Activated CD4-positive, alpha-beta T cell treated with anti-CD3 and anti-CD28 coated beads, Interleukin-2, amount 10 ng/mL, durations not matched to agents 24 days and 14 days (primary cell): Measurements from ENCODE around the gene PCDHGB4. TPM values are rescaled to one million over a fixed set of nuclear protein-coding genes. Genes with fewer than 3 reads are reported as not detected.
"Not testable (repeated sequence)": the region's sequence is repeated elsewhere in the genome, so short reads cannot be mapped to it uniquely, and the experiment has no call there.

Experiments used
- DNase-seq: peaks from one replicate; pipeline ENCODE4 v3.0.0; 2022
- H3K27ac Mint-ChIP-seq: one replicate; pipeline ENCODE4 v1.8.0; 2022; ENCODE audit warnings: mild to moderate bottlenecking, mixed read lengths
- H3K27me3 Mint-ChIP-seq: one replicate; pipeline ENCODE4 v1.8.0; 2022; ENCODE audit warnings: mixed read lengths
- H3K36me3 Mint-ChIP-seq: one replicate; pipeline ENCODE4 v1.8.0; 2022; ENCODE audit warnings: low read depth, mild to moderate bottlenecking, mixed read lengths
- H3K4me1 Mint-ChIP-seq: one replicate; pipeline ENCODE4 v1.8.0; 2021; ENCODE audit warnings: mixed read lengths
- H3K4me3 Mint-ChIP-seq: one replicate; pipeline ENCODE4 v1.8.0; 2022; ENCODE audit warnings: mild to moderate bottlenecking, moderate library complexity, mixed read lengths
- H3K9me3 Mint-ChIP-seq: one replicate; pipeline ENCODE4 v1.8.0; 2021; ENCODE audit warnings: mixed read lengths
- intact Hi-C: fragments of 100-400 bp; cut with micrococcal nuclease; formaldehyde crosslinking; loops from one replicate; pipeline ENCODE4 v1.15.1; 2023
- total RNA-seq: library from RNA; stranded (reverse); gene quantifications from 2 replicates; pipeline ENCODE4 v1.2.3, GENCODE V29; 2022

PCDHGB4 gene
- total RNA-seq, 1 donor from 2014 or later, result 0.21 TPM

- Mint-ChIP-seq H3K36me3 (no peaks in the 10 kb centered on the region), H3K9me3 (peaks cover 22% of the 10 kb centered on the region), H3K27ac (no peak overlapping the region), H3K4me1 (no peaks in the 10 kb centered on the region), H3K27me3 (peaks cover 30% of the 10 kb centered on the region), H3K4me3 (no peak overlapping the region)
- intact Hi-C loops, result no loop called here
- no peak for DNase-seq
Measured at GRCh38 chr5:141399555-141400258, 12.2 kb downstream of the PCDHGB4 start.

GRCh38 chr5:141402553-141403243 is 15.2 kb downstream of the PCDHGB4 start, which contains the start of gene PCDHGA9:
PCDHGA9 (plus strand) TSS chr5:141402778; CDS start chr5:141402953, 175 bp downstream.
- peaks cover 30% of the 10 kb centered on the region for H3K27me3 Mint-ChIP-seq
- peak; percentile 56 for DNase-seq
- peak within 1 kb of the TSS; percentile 23 for H3K4me3 Mint-ChIP-seq
- H3K27ac Mint-ChIP-seq, result no peak within 1 kb of the TSS
- no peaks in the 10 kb centered on the region for H3K36me3 Mint-ChIP-seq
- intact Hi-C loops, result no loop called here
- H3K4me1 Mint-ChIP-seq, result no peaks in the 10 kb centered on the region
- peaks cover 18% of the 10 kb centered on the region for H3K9me3 Mint-ChIP-seq

GRCh38 chr5:141403387-141403786 is 15.9 kb downstream of the PCDHGB4 start:
- Mint-ChIP-seq H3K27ac (no peak overlapping the region), H3K9me3 (peaks cover 22% of the 10 kb centered on the region), H3K4me3 (no peak overlapping the region), H3K36me3 (no peaks in the 10 kb centered on the region), H3K4me1 (no peaks in the 10 kb centered on the region), H3K27me3 (peaks cover 34% of the 10 kb centered on the region)
- intact Hi-C loops, result no loop called here
- DNase-seq, result peak; percentile 46

DNA sequence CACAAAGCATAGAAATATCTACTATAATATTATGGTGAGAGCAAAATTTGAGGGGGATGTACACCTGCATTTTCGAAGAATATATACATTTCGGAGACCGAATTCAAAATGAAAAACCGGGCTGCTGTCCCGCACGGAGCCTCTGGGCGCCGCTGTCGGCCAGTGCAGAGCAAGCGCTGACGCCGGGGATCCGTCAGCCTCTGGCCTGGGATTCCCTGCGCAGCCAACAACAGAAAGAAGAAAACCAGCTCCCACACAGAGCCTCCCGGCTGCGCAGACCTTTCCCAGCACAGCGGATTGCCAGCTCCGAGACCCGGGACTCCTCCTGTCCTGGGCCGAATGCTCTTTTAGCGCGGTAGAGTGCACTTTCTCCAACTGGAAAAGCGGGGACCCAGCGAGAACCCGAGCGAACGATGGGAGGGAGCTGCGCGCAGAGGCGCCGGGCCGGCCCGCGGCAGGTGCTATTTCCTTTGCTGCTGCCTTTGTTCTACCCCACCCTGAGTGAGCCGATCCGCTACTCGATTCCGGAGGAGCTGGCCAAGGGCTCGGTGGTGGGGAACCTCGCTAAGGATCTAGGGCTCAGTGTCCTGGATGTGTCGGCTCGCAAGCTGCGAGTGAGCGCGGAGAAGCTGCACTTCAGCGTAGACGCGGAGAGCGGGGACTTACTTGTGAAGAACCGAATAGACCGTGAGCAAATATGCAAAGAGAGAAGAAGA is 20.4 kb downstream of the PCDHGB4 start, which contains the start of gene PCDHGB6:
TSS of gene PCDHGB6 (plus strand) at position 232 of the 716 bp plus-strand sequence. CDS start at position 414, 182 bp downstream.
- Mint-ChIP-seq H3K9me3 (peaks cover 22% of the 10 kb centered on the region), H3K27me3 (peaks cover 36% of the 10 kb centered on the region), H3K4me3 (peak within 1 kb of the TSS; percentile 72), H3K27ac (peak within 1 kb of the TSS; percentile 68)
- H3K36me3 Mint-ChIP-seq, H3K4me1 Mint-ChIP-seq, intact Hi-C loops: not testable (repeated sequence)
- DNase-seq, result peak; percentile 81

DNA sequence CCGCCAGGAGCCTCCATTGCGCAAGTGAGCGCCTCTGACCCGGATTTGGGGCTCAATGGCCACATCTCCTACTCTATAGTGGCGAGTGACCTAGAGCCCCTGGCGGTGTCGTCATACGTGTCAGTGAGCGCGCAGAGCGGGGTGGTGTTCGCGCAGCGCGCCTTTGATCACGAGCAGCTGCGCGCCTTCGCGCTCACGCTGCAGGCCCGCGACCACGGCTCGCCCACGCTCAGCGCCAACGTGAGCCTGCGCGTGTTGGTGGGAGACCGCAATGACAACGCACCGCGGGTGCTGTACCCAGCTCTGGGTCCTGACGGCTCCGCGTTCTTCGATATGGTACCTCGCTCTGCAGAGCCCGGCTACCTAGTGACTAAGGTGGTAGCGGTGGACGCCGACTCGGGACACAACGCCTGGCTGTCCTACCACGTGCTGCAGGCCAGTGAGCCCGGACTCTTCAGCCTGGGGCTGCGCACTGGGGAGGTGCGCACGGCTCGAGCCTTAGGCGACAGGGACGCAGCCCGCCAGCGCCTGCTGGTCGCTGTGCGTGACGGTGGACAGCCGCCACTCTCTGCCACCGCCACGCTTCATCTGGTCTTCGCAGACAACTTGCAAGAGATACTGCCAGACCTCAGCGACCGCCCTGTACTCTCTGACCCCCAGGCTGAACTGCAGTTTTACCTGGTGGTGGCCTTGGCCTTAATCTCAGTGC is 22.3 kb downstream of the PCDHGB4 start:
- H3K36me3 Mint-ChIP-seq, result peaks cover 3% of the 10 kb centered on the region
- peaks cover 10% of the 10 kb centered on the region for H3K4me1 Mint-ChIP-seq
- peaks cover 30% of the 10 kb centered on the region for H3K9me3 Mint-ChIP-seq
- no peak overlapping the region for H3K4me3 Mint-ChIP-seq
- DNase-seq, result peak; percentile 51
- H3K27me3 Mint-ChIP-seq, result peaks cover 43% of the 10 kb centered on the region
- intact Hi-C loops, result loop anchor here (5.0 kb wide), 4 partner anchors 47 to 103 kb away; partner anchors contain the start of genes PCDHGA2 and PCDHGA5
- no peak overlapping the region for H3K27ac Mint-ChIP-seq

DNA sequence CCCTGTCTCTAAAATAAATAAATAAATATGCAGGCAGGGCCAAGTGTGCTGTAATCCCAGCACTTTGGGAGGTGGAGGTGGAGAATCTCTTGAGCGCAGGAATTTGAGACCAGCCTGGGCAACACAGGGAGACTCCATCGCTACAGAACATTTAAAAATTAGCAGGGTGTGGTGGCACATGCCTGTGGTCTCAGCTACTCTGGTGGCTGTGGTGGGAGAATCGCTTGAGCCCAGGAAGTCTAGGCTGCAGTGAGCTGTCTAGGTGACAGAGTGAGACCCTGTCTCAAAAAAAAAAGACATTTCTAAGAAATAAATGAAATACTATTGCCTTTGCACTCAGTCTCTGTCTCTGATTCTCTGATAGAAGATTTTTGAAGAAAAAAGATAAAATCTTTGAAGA is 24.1 kb downstream of the PCDHGB4 start:
- H3K4me3 Mint-ChIP-seq, result no peak overlapping the region

GRCh38 chr5:141412854-141413539 is 25.5 kb downstream of the PCDHGB4 start, which contains the start of gene PCDHGA10:
PCDHGA10 (plus strand) TSS chr5:141412987; CDS start chr5:141413176, 189 bp downstream.
- intact Hi-C loops, result loop anchor here (2.0 to 5.0 kb wide), 6 partner anchors 51 to 146 kb away; partner anchors contain the start of genes PCDHGA2 and PCDHGA5
- DNase-seq, result peak; percentile 86
- Mint-ChIP-seq H3K36me3 (peaks cover 6% of the 10 kb centered on the region), H3K4me1 (peaks cover 12% of the 10 kb centered on the region), H3K4me3 (peak within 1 kb of the TSS; percentile 86), H3K27me3 (peaks cover 51% of the 10 kb centered on the region), H3K27ac (no peak within 1 kb of the TSS), H3K9me3 (peaks cover 29% of the 10 kb centered on the region)

More for the DNA sequence above, 24.1 kb downstream of the PCDHGB4 start:
- Mint-ChIP-seq H3K27ac (no peak overlapping the region), H3K9me3 (peaks cover 30% of the 10 kb centered on the region), H3K4me1 (peaks cover 10% of the 10 kb centered on the region), H3K36me3 (peaks cover 3% of the 10 kb centered on the region), H3K27me3 (peaks cover 51% of the 10 kb centered on the region)
- no peak for DNase-seq
- intact Hi-C loops, result loop anchor here (5.0 kb wide), 4 partner anchors 49 to 101 kb away; partner anchors contain the start of genes PCDHGA2 and PCDHGA5

DNA sequence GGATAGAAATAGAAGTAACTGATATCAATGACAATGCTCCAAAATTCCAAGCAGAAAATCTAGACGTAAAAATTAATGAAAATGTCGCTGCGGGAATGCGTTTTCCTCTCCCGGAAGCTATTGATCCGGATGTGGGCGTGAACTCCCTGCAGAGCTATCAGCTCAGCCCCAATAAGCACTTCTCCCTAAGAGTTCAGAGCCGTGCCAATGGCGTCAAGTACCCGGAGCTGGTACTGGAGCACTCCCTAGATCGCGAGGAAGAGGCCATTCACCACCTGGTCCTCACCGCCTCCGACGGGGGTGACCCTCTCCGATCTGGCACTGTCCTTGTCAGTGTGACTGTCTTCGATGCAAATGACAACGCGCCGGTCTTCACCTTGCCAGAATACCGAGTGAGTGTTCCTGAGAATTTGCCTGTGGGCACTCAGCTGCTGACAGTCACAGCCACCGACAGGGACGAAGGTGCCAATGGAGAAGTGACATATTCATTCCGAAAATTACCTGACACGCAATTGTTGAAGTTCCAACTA is 26.1 kb downstream of the PCDHGB4 start:
- intact Hi-C loops, result loop anchor here (2.0 to 5.0 kb wide), 6 partner anchors 51 to 145 kb away; partner anchors contain the start of genes PCDHGA2 and PCDHGA5
- Mint-ChIP-seq H3K4me3 (peak overlapping the region; percentile 86), H3K36me3 (peaks cover 8% of the 10 kb centered on the region), H3K9me3 (peaks cover 32% of the 10 kb centered on the region), H3K4me1 (peaks cover 16% of the 10 kb centered on the region), H3K27ac (no peak overlapping the region), H3K27me3 (peaks cover 55% of the 10 kb centered on the region)
- DNase-seq, result peak; percentile 58

GRCh38 chr5:141414548-141415274 is 27.2 kb downstream of the PCDHGB4 start:
- intact Hi-C loops, result loop anchor here (5.0 kb wide), 4 partner anchors 52 to 98 kb away; partner anchors contain the start of genes PCDHGA2 and PCDHGA5
- Mint-ChIP-seq H3K4me1 (peaks cover 18% of the 10 kb centered on the region), H3K27me3 (peaks cover 52% of the 10 kb centered on the region), H3K9me3 (peaks cover 29% of the 10 kb centered on the region)
- not testable (repeated sequence) for H3K36me3 Mint-ChIP-seq, H3K27ac Mint-ChIP-seq, H3K4me3 Mint-ChIP-seq
- DNase-seq, result peak; percentile 52

- H3K36me3 Mint-ChIP-seq, H3K4me3 Mint-ChIP-seq, H3K27ac Mint-ChIP-seq, intact Hi-C loops: not testable (repeated sequence)
- DNase-seq, result peak; percentile 51
- Mint-ChIP-seq H3K4me1 (peaks cover 18% of the 10 kb centered on the region), H3K9me3 (peaks cover 26% of the 10 kb centered on the region), H3K27me3 (peaks cover 52% of the 10 kb centered on the region)
Measured at GRCh38 chr5:141415275-141415618, 27.7 kb downstream of the PCDHGB4 start.

DNA sequence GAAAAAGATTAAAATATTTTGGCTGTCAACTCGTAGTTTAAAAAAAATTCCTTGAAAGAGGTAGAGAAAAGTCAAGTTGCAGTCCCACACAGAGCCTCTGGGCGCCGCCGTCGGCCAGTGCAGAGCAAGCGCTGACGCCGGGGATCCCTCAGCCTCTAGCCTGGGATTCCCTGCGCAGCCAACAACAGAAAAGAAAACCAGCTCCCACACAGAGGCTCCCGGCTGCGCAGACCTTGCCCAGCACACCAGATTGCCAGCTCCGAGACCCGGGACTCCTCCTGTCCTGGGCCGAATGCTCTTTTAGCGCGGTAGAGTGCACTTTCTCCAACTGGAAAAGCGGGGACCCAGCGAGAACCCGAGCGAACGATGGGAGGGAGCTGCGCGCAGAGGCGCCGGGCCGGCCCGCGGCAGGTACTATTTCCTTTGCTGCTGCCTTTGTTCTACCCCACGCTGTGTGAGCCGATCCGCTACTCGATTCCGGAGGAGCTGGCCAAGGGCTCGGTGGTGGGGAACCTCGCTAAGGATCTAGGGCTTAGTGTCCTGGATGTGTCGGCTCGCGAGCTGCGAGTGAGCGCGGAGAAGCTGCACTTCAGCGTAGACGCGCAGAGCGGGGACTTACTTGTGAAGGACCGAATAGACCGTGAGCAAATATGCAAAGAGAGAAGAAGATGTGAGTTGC is 30.1 kb downstream of the PCDHGB4 start, which contains the start of gene PCDHGB7:
TSS of gene PCDHGB7 (plus strand) at position 184 of the 679 bp plus-strand sequence. CDS start at position 367, 183 bp downstream.
- Mint-ChIP-seq H3K9me3 (peaks cover 42% of the 10 kb centered on the region), H3K4me1 (peaks cover 28% of the 10 kb centered on the region), H3K4me3 (peak within 1 kb of the TSS; percentile 82), H3K27ac (peak within 1 kb of the TSS; percentile 53), H3K27me3 (peaks cover 66% of the 10 kb centered on the region)
- H3K36me3 Mint-ChIP-seq, intact Hi-C loops: not testable (repeated sequence)
- DNase-seq, result peak; percentile 87
